Calu3 (cell line): ENCODE results near the gene RPL14. TPM values are rescaled to one million over a fixed set of nuclear protein-coding genes. Genes with fewer than 3 reads are reported as not detected.

Source experiments
- BruUV-seq: library from RNA; stranded (reverse); fragments of 400-500 nt; replicated peaks from 2 replicates; lab custom pipeline; 2021; lab: Mats Ljungman, UMichigan
- CTCF ChIA-PET: fragments of 300-600 bp; sonication (Branson Sonifier 250); formaldehyde crosslinking; loops from one replicate; lab custom pipeline; 2022; ENCODE audit warnings: antibody characterized with exemption; lab: Charles Lee
- DNase-seq: peaks from one replicate; pipeline ENCODE4 v3.0.0; 2022
- H3K27ac Mint-ChIP-seq: one replicate; pipeline ENCODE4 v1.8.0; 2022; ENCODE audit warnings: mixed read lengths; ENCODE audit not compliant: unreplicated experiment
- H3K27me3 Mint-ChIP-seq: one replicate; pipeline ENCODE4 v1.8.0; 2022; ENCODE audit warnings: mixed read lengths; ENCODE audit not compliant: unreplicated experiment
- H3K36me3 Mint-ChIP-seq: one replicate; pipeline ENCODE4 v1.8.0; 2022; ENCODE audit warnings: mild to moderate bottlenecking, moderate library complexity, mixed read lengths; ENCODE audit not compliant: insufficient read depth, unreplicated experiment
- H3K4me1 Mint-ChIP-seq: one replicate; pipeline ENCODE4 v1.8.0; 2022; ENCODE audit warnings: mild to moderate bottlenecking, low read depth, mixed read lengths; ENCODE audit not compliant: unreplicated experiment
- H3K4me3 Mint-ChIP-seq: one replicate; pipeline ENCODE4 v1.8.0; 2022; ENCODE audit warnings: mild to moderate bottlenecking, low read depth, moderate library complexity, mixed read lengths; ENCODE audit not compliant: unreplicated experiment
- H3K9me3 Mint-ChIP-seq: one replicate; pipeline ENCODE4 v1.8.0; 2022; ENCODE audit warnings: low read depth, mixed read lengths; ENCODE audit not compliant: unreplicated experiment
- CTCF ChIP-seq: fragments of 200-600 bp; IDR thresholded peaks from one replicate; pipeline ENCODE4 v1.8.0; 2022; ENCODE audit warnings: antibody characterized with exemption; ENCODE audit not compliant: unreplicated experiment
- intact Hi-C: fragments of 100-400 bp; cut with micrococcal nuclease; formaldehyde crosslinking; loops from one replicate; pipeline ENCODE4 v1.10.0; 2022; ENCODE audit not compliant: unreplicated experiment
- total RNA-seq: library from RNA; stranded (reverse); gene quantifications from 2 replicates; pipeline ENCODE4 v1.2.3, GENCODE V29; 2022

The RPL14 gene
- total RNA-seq, 1 experiment from 2014 or later = 1,349 TPM

GRCh38 chr3:40463579-40463978, 6.4 kb downstream of the RPL14 start:
- intact Hi-C loops = no loop called here

GRCh38 chr3:40464339-40465110, 7.4 kb downstream of the RPL14 start:
- Mint-ChIP-seq H3K4me3 (no peak overlapping the region), H3K4me1 (no peaks in the 10 kb centered on the region), H3K27me3 (no peaks in the 10 kb centered on the region), H3K36me3 (peaks cover 68% of the 10 kb centered on the region), H3K9me3 (no peaks in the 10 kb centered on the region), H3K27ac (no peak overlapping the region)
- CTCF ChIA-PET = no interaction called here
- TF ChIP-seq CTCF = no peak
- intact Hi-C loops = no loop called here
- no peak for DNase-seq
- BruUV-seq = no TSS peak

More at GRCh38 chr3:40463579-40463978, 6.4 kb downstream of the RPL14 start:
- CTCF ChIA-PET = no interaction called here
- Mint-ChIP-seq H3K36me3 (peaks cover 77% of the 10 kb centered on the region), H3K27me3 (no peaks in the 10 kb centered on the region), H3K9me3 (no peaks in the 10 kb centered on the region), H3K4me1 (no peaks in the 10 kb centered on the region), H3K4me3 (no peak overlapping the region), H3K27ac (no peak overlapping the region)
- DNase-seq = no peak
- no TSS peak for BruUV-seq
- no peak for TF ChIP-seq CTCF

GRCh38 chr3:40465111-40465407, 7.9 kb downstream of the RPL14 start:
- H3K36me3 Mint-ChIP-seq = peaks cover 66% of the 10 kb centered on the region
- CTCF ChIA-PET = no interaction called here

GRCh38 chr3:40465456-40465855, 8.3 kb downstream of the RPL14 start:
- no TSS peak for BruUV-seq
- DNase-seq = no peak
- no peak overlapping the region for H3K4me3 Mint-ChIP-seq
- CTCF ChIA-PET = no interaction called here
- H3K9me3 Mint-ChIP-seq = no peaks in the 10 kb centered on the region
- H3K27ac Mint-ChIP-seq = peak overlapping the region; percentile 9
- TF ChIP-seq CTCF = no peak
- H3K27me3 Mint-ChIP-seq = no peaks in the 10 kb centered on the region
- intact Hi-C loops = no loop called here
- H3K36me3 Mint-ChIP-seq = peaks cover 62% of the 10 kb centered on the region
- H3K4me1 Mint-ChIP-seq = no peaks in the 10 kb centered on the region

More at GRCh38 chr3:40465111-40465407, 7.9 kb downstream of the RPL14 start:
- intact Hi-C loops = no loop called here
- no peak overlapping the region for H3K4me3 Mint-ChIP-seq
- H3K27ac Mint-ChIP-seq = no peak overlapping the region
- TF ChIP-seq CTCF = no peak
- H3K9me3 Mint-ChIP-seq = no peaks in the 10 kb centered on the region
- no peak for DNase-seq
- H3K4me1 Mint-ChIP-seq = no peaks in the 10 kb centered on the region
- no peaks in the 10 kb centered on the region for H3K27me3 Mint-ChIP-seq
- no TSS peak for BruUV-seq
